ENCODE results near the gene FTO. TPM values are rescaled to one million over a fixed set of nuclear protein-coding genes. Genes with fewer than 3 reads are reported as not detected.

The FTO gene
- total RNA-seq, 1 experiment from 2014 or later, result 57.4 TPM

DNA sequence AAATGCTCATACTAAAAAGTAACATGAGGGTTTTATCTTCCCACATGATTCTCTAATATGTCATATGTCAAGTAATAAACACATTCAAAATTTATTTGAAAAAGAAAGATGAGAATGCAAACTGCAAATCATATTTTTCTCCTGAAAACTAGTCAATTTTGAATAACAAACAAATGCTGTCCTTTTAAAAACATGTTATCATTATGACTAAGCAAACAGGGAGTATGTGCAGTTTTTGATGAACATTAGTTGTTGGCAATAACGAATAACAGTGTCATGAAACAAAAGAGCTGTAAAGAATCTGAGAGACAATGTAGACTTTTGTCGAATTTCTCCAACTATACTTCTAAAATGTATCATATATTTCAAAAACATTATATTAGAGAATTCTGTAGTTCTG is 35.1 kb upstream of the FTO start:
- no peak for DNase-seq (ENCODE audit: low spot score)
- Mint-ChIP-seq H3K36me3 (no peaks in the 10 kb centered on the region), H3K4me3 (no peak overlapping the region), H3K9me3 (no peaks in the 10 kb centered on the region), H3K27me3 (ENCODE audit: low read depth) (no peaks in the 10 kb centered on the region), H3K27ac (no peak overlapping the region), H3K4me1 (0 out of 2 replicates have a peak, but pooled peaks cover 3% of the 10 kb centered on the region)
- no peak for TF ChIP-seq ATF6 (CRISPR knock-in tag; IDR thresholded peaks at IDR 0.05)
- no peak for TF ChIP-seq ZNF263 (CRISPR knock-in tag; IDR thresholded peaks at IDR 0.05; ENCODE audit: low read depth)
- no peak for TF ChIP-seq GTF2I (CRISPR knock-in tag; conservative IDR thresholded peaks at IDR 0.05)
- no peak for TF ChIP-seq ZBTB21 (CRISPR knock-in tag; IDR thresholded peaks at IDR 0.05; ENCODE audit: borderline replicate concordance)
- TF ChIP-seq NR1H2 (CRISPR knock-in tag; IDR thresholded peaks at IDR 0.05), result no peak
- no peak for TF ChIP-seq NFATC4 (CRISPR knock-in tag; IDR thresholded peaks at IDR 0.05)
- TF ChIP-seq, protein P1, sequence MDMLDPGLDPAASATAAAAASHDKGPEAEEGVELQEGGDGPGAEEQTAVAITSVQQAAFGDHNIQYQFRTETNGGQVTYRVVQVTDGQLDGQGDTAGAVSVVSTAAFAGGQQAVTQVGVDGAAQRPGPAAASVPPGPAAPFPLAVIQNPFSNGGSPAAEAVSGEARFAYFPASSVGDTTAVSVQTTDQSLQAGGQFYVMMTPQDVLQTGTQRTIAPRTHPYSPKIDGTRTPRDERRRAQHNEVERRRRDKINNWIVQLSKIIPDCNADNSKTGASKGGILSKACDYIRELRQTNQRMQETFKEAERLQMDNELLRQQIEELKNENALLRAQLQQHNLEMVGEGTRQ (CRISPR knock-in tag; IDR thresholded peaks at IDR 0.05), result no peak
- ChIA-PET CTCF (no interaction called here), POLR2A (no interaction called here)
- ATAC-seq, result no peak

GRCh38 chr16:53672461-53672860 is 31.5 kb upstream of the FTO start:
- ChIA-PET CTCF (interaction anchor here (1.8 kb wide), 1 partner anchor 123 kb away, joined by 4 read pairs; no protein-coding TSS in a partner anchor), POLR2A (no interaction called here)
- no peak for ATAC-seq
- Mint-ChIP-seq H3K4me3 (no peak overlapping the region), H3K27ac (no peak overlapping the region), H3K36me3 (no peaks in the 10 kb centered on the region), H3K4me1 (0 out of 2 replicates have a peak, but pooled peaks cover 3% of the 10 kb centered on the region), H3K27me3 (ENCODE audit: low read depth) (no peaks in the 10 kb centered on the region), H3K9me3 (no peaks in the 10 kb centered on the region)
- TF ChIP-seq NFYB (CRISPR knock-in tag; conservative IDR thresholded peaks at IDR 0.05; ENCODE audit: low read depth) (no peak), SMAD3 (CRISPR knock-in tag; IDR thresholded peaks at IDR 0.05; ENCODE audit: borderline replicate concordance) (no peak), ZNF416 (CRISPR knock-in tag; IDR thresholded peaks at IDR 0.05) (no peak), HMGXB4 (CRISPR knock-in tag; IDR thresholded peaks at IDR 0.05) (no peak), ZNF317 (CRISPR knock-in tag; IDR thresholded peaks at IDR 0.05; ENCODE audit: borderline replicate concordance, low read depth) (no peak)
- no peak for DNase-seq (ENCODE audit: low spot score)

DNA sequence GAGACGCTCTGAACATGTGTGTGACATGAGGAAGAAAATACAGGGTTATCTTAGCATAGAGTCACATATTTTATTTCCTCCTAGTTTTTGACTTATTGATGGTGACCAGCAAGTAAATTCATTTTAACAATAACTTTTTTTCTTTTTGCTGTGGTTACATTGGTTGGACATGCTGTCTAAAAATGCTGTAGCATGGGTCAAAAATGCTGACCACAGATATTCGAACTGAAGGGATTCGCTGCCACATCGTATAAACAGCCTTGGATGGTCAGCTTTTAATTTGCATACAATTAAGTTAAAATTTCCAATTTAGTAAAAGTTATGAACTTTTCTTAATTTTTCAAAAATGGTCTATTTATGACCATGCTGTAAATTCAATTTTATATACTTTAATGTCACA is 30.8 kb upstream of the FTO start:
- TF ChIP-seq OVOL2 (CRISPR knock-in tag; IDR thresholded peaks at IDR 0.05; ENCODE audit: borderline replicate concordance), result no peak
- no peak for TF ChIP-seq MYBL2 (CRISPR knock-in tag; IDR thresholded peaks at IDR 0.05)
- no peak for TF ChIP-seq ZNF416 (CRISPR knock-in tag; IDR thresholded peaks at IDR 0.05)
- Mint-ChIP-seq H3K27me3 (ENCODE audit: low read depth) (no peaks in the 10 kb centered on the region), H3K4me3 (no peak overlapping the region), H3K36me3 (no peaks in the 10 kb centered on the region), H3K4me1 (0 out of 2 replicates have a peak, but pooled peaks cover 3% of the 10 kb centered on the region), H3K9me3 (no peaks in the 10 kb centered on the region), H3K27ac (no peak overlapping the region)
- CTCF ChIA-PET, result interaction anchor here (1.8 kb wide), 1 partner anchor 123 kb away, joined by 4 read pairs; no protein-coding TSS in a partner anchor
- POLR2A ChIA-PET, result no interaction called here
- no peak for ATAC-seq
- no peak for DNase-seq (ENCODE audit: low spot score)

DNA sequence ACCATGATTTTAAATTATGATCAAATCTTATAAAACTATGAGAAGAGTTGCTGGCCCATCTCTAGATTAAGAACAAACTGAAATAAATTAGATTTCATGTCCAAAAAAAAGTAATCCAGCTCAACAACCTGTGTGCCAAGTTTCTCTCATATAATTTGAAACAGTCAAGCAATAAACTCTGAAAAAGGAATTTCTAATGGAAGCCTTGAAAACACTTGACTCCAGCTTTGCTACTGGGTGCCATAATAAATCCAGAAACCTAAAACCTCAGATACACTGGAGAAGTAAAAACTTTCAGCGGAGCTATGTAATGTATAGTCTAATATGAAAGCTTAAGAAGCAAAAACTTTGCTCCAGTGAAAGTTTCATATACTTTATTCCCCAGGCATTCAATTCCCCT is 25.8 kb upstream of the FTO start:
- CTCF ChIA-PET, result interaction anchor here (0.8 kb wide), 1 partner anchor 14 kb away, joined by 3 read pairs; no protein-coding TSS in a partner anchor

More for the DNA sequence above, 25.8 kb upstream of the FTO start:
- TF ChIP-seq ZNF423 (CRISPR knock-in tag; IDR thresholded peaks at IDR 0.05) (no peak), JUN (CRISPR knock-in tag; IDR thresholded peaks at IDR 0.05) (no peak), JAZF1 (CRISPR knock-in tag; IDR thresholded peaks at IDR 0.05) (no peak), NR1H2 (CRISPR knock-in tag; IDR thresholded peaks at IDR 0.05) (no peak), GABPB1 (CRISPR knock-in tag; IDR thresholded peaks at IDR 0.05) (no peak), GRHL2 (CRISPR knock-in tag; IDR thresholded peaks at IDR 0.05; ENCODE audit: insufficient replicate concordance, severe bottlenecking) (no peak), CDX4 (CRISPR knock-in tag; IDR thresholded peaks at IDR 0.05; ENCODE audit: borderline replicate concordance) (no peak)
- TF ChIP-seq, protein P1 (CRISPR knock-in tag; IDR thresholded peaks at IDR 0.05), result no peak
- DNase-seq (ENCODE audit: low spot score) (no peak), ATAC-seq (no peak)
- Mint-ChIP-seq H3K4me3 (no peak overlapping the region), H3K4me1 (peaks cover 10% of the 10 kb centered on the region), H3K36me3 (peaks cover 1% of the 10 kb centered on the region; the same call in 1 of the 2 replicates), H3K27ac (no peak overlapping the region), H3K9me3 (no peaks in the 10 kb centered on the region), H3K27me3 (ENCODE audit: low read depth) (no peaks in the 10 kb centered on the region)
- POLR2A ChIA-PET, result no interaction called here
